ENCODE results near the gene CLPTM1L.

GRCh38 chr5:1277331-1277730 lies 67.6 kb downstream of the CLPTM1L start:
- no peak for TF ChIP-seq GATA2 (IDR thresholded peaks at IDR 0.05; ENCODE audit: low read depth, low read length)
- no peak for TF ChIP-seq GATA3 (IDR thresholded peaks at IDR 0.05; ENCODE audit: low read depth, low read length)

All from SH-SY5Y (cell line).